IMR-90 (cell line): Measurements from ENCODE around the gene INCENP.

Source experiments
- BHLHE40 ChIP-seq: fragments of 150-350 bp; IDR thresholded peaks from 2 replicates; pipeline ENCODE4 v1.6.1; 2016; ENCODE audit warnings: mild to moderate bottlenecking, low read depth, low read length
- CEBPB ChIP-seq: IDR thresholded peaks from 2 replicates; pipeline ENCODE4 v1.6.1; 2012; ENCODE audit warnings: low read depth, low read length, improper control_type of control experiment
- CHD1 ChIP-seq: IDR thresholded peaks from 2 replicates; pipeline ENCODE4 v1.6.1; 2012; ENCODE audit warnings: low read depth, low read length, improper control_type of control experiment
- CTCF ChIP-seq: conservative IDR thresholded peaks from 2 replicates; pipeline ENCODE4 v1.5.1; 2012; ENCODE audit warnings: mild to moderate bottlenecking, low read depth, low read length, improper control_type of control experiment
- MAZ ChIP-seq: IDR thresholded peaks from 2 replicates; pipeline ENCODE4 v1.6.1; 2012; ENCODE audit warnings: low read depth, mild to moderate bottlenecking, low read length, improper control_type of control experiment, moderate library complexity, borderline replicate concordance
- MXI1 ChIP-seq: IDR thresholded peaks from 2 replicates; pipeline ENCODE4 v1.6.1; 2012; ENCODE audit warnings: low read depth, mild to moderate bottlenecking, low read length, moderate library complexity, borderline replicate concordance
- POLR2A ChIP-seq: IDR thresholded peaks from 2 replicates; pipeline ENCODE4 v1.6.1; 2012; ENCODE audit warnings: mild to moderate bottlenecking, low read depth, low read length
- RCOR1 ChIP-seq: IDR thresholded peaks from 2 replicates; pipeline ENCODE4 v1.6.1; 2012; ENCODE audit warnings: mild to moderate bottlenecking, low read length, improper control_type of control experiment; ENCODE audit not compliant: insufficient replicate concordance
- SMC3 ChIP-seq: fragments of 150-350 bp; IDR thresholded peaks from 2 replicates; pipeline ENCODE4 v1.6.1; 2016; ENCODE audit warnings: low read depth, mild to moderate bottlenecking, antibody characterized with exemption, low read length, moderate library complexity
- USF2 ChIP-seq: fragments of 150-350 bp; IDR thresholded peaks from 2 replicates; pipeline ENCODE4 v1.6.1; 2017; ENCODE audit warnings: mild to moderate bottlenecking, antibody characterized with exemption, low read length, low read depth

GRCh38 chr11:62201376-62201775, 77.6 kb downstream of the INCENP start:
- no peak for TF ChIP-seq POLR2A
- TF ChIP-seq CTCF: no peak
- TF ChIP-seq MXI1: no peak
- no peak for TF ChIP-seq SMC3
- TF ChIP-seq CEBPB: no peak
- no peak for TF ChIP-seq CHD1
- no peak for TF ChIP-seq RCOR1
- TF ChIP-seq MAZ: no peak
- no peak for TF ChIP-seq USF2
- TF ChIP-seq BHLHE40: no peak
